ENCODE data around the gene NCKAP5.

The NCKAP5 gene

GRCh38 chr2:132640116-132640515, 928.1 kb downstream of the NCKAP5 start:
- no peak overlapping the region for H2BK120ac ChIP-seq (ENCODE audit: low read depth, low read length)
- H2AK5ac ChIP-seq (ENCODE audit: low read length, severe bottlenecking) = no peak overlapping the region
- H3K9ac ChIP-seq (ENCODE audit: low read length) = no peak overlapping the region
- no peak overlapping the region for H3K27ac ChIP-seq (ENCODE audit: low read length, poor library complexity, severe bottlenecking)
- no peak overlapping the region for H4K91ac ChIP-seq (ENCODE audit: low read length)
- no peak overlapping the region for H3K18ac ChIP-seq (ENCODE audit: low read depth in 1 of 2, low read length in 2 of 2)
- H3K79me1 ChIP-seq (replicated peaks; ENCODE audit: low read length, poor library complexity, severe bottlenecking) = peaks cover 5% of the 10 kb centered on the region
- no peak overlapping the region for H3K23ac ChIP-seq (ENCODE audit: low read length in 2 of 2)
- H4K8ac ChIP-seq (ENCODE audit: low read length) = no peak overlapping the region
- no peak overlapping the region for H2BK5ac ChIP-seq (ENCODE audit: low read depth, low read length, poor library complexity, severe bottlenecking)
- H3K4me1 ChIP-seq (ENCODE audit: control insufficient read depth, insufficient read depth, low read depth, low read length) = peaks cover 8% of the 10 kb centered on the region
- no peaks in the 10 kb centered on the region for H3K9me3 ChIP-seq (ENCODE audit: control insufficient read depth, low read length)
- no peak for DNase-seq
- no peak overlapping the region for H3K4me2 ChIP-seq (ENCODE audit: low read length, poor library complexity, severe bottlenecking)
- no peak overlapping the region for H3K4ac ChIP-seq (ENCODE audit: low read depth in 1 of 2, low read length in 2 of 2)
- peaks cover 0 to 3% of the 10 kb centered on the region in 2 experiments for H3K36me3 ChIP-seq (ENCODE audit: control insufficient read depth in 1 of 2, insufficient read depth in 2 of 2, low read depth in 1 of 2, low read length in 2 of 2)
- no peaks in the 10 kb centered on the region for H3K27me3 ChIP-seq (ENCODE audit: control insufficient read depth in 1 of 2, insufficient read depth in 1 of 2, low read length in 2 of 2)
- no peak overlapping the region for H2BK12ac ChIP-seq (ENCODE audit: low read length in 2 of 2)
- no peak overlapping the region for H2BK15ac ChIP-seq (ENCODE audit: low read depth, poor library complexity, severe bottlenecking)
- H3K4me3 ChIP-seq (ENCODE audit: insufficient read depth in 1 of 2, low read depth in 1 of 2, low read length in 2 of 2) = no peak overlapping the region
- H3K14ac ChIP-seq (ENCODE audit: low read length in 2 of 2) = no peak overlapping the region
- H2AFZ ChIP-seq (ENCODE audit: low read depth, low read length) = no peak overlapping the region

- Histone ChIP-seq H3K36me3 (ENCODE audit: control insufficient read depth in 1 of 2, insufficient read depth in 2 of 2, low read depth in 1 of 2, low read length in 2 of 2) (no peaks in the 10 kb centered on the region), H3K79me1 (replicated peaks; ENCODE audit: low read length, poor library complexity, severe bottlenecking) (peaks cover 17% of the 10 kb centered on the region), H3K4me2 (ENCODE audit: low read length, poor library complexity, severe bottlenecking) (no peak overlapping the region), H2BK120ac (ENCODE audit: low read depth, low read length) (no peak overlapping the region), H3K4me1 (ENCODE audit: control insufficient read depth, insufficient read depth, low read depth, low read length) (peaks cover 8% of the 10 kb centered on the region), H4K91ac (ENCODE audit: low read length) (no peak overlapping the region), H3K4ac (ENCODE audit: low read depth in 1 of 2, low read length in 2 of 2) (no peak overlapping the region), H3K9me3 (ENCODE audit: control insufficient read depth, low read length) (no peaks in the 10 kb centered on the region), H3K23ac (ENCODE audit: low read length in 2 of 2) (no peak overlapping the region), H3K9ac (ENCODE audit: low read length) (no peak overlapping the region), H3K14ac (ENCODE audit: low read length in 2 of 2) (no peak overlapping the region), H3K4me3 (ENCODE audit: insufficient read depth in 1 of 2, low read depth in 1 of 2, low read length in 2 of 2) (no peak overlapping the region), H3K27me3 (ENCODE audit: control insufficient read depth in 1 of 2, insufficient read depth in 1 of 2, low read length in 2 of 2) (no peaks in the 10 kb centered on the region), H2BK12ac (ENCODE audit: low read length in 2 of 2) (no peak overlapping the region), H2AFZ (ENCODE audit: low read depth, low read length) (no peak overlapping the region), H2BK15ac (ENCODE audit: low read depth, poor library complexity, severe bottlenecking) (no peak overlapping the region), H2BK5ac (ENCODE audit: low read depth, low read length, poor library complexity, severe bottlenecking) (no peak overlapping the region), H3K18ac (ENCODE audit: low read depth in 1 of 2, low read length in 2 of 2) (no peak overlapping the region), H4K8ac (ENCODE audit: low read length) (no peak overlapping the region), H3K27ac (ENCODE audit: low read length, poor library complexity, severe bottlenecking) (no peak overlapping the region), H2AK5ac (ENCODE audit: low read length, severe bottlenecking) (no peak overlapping the region)
- WGBS = 89% methylated on average over 3 of the region's 5 CpGs
- DNase-seq = no peak
Measured at GRCh38 chr2:132638313-132639040, 929.8 kb downstream of the NCKAP5 start.

GRCh38 chr2:132636346-132636745, 931.9 kb downstream of the NCKAP5 start:
- Histone ChIP-seq H3K18ac (ENCODE audit: low read depth in 1 of 2, low read length in 2 of 2) (no peak overlapping the region), H3K4ac (ENCODE audit: low read depth in 1 of 2, low read length in 2 of 2) (no peak overlapping the region), H4K8ac (ENCODE audit: low read length) (no peak overlapping the region), H3K27me3 (ENCODE audit: control insufficient read depth in 1 of 2, insufficient read depth in 1 of 2, low read length in 2 of 2) (no peaks in the 10 kb centered on the region), H3K23ac (ENCODE audit: low read length in 2 of 2) (no peak overlapping the region), H2AFZ (ENCODE audit: low read depth, low read length) (no peak overlapping the region), H3K9ac (ENCODE audit: low read length) (no peak overlapping the region), H3K79me1 (replicated peaks; ENCODE audit: low read length, poor library complexity, severe bottlenecking) (peaks cover 20% of the 10 kb centered on the region), H2BK12ac (ENCODE audit: low read length in 2 of 2) (no peak overlapping the region), H3K14ac (ENCODE audit: low read length in 2 of 2) (no peak overlapping the region), H2BK15ac (ENCODE audit: low read depth, poor library complexity, severe bottlenecking) (no peak overlapping the region), H2BK120ac (ENCODE audit: low read depth, low read length) (no peak overlapping the region), H3K27ac (ENCODE audit: low read length, poor library complexity, severe bottlenecking) (no peak overlapping the region), H3K36me3 (ENCODE audit: control insufficient read depth in 1 of 2, insufficient read depth in 2 of 2, low read depth in 1 of 2, low read length in 2 of 2) (no peaks in the 10 kb centered on the region), H2AK5ac (ENCODE audit: low read length, severe bottlenecking) (no peak overlapping the region), H3K4me2 (ENCODE audit: low read length, poor library complexity, severe bottlenecking) (no peak overlapping the region), H3K4me1 (ENCODE audit: control insufficient read depth, insufficient read depth, low read depth, low read length) (peaks cover 12% of the 10 kb centered on the region), H3K4me3 (ENCODE audit: insufficient read depth in 1 of 2, low read depth in 1 of 2, low read length in 2 of 2) (no peak overlapping the region), H3K9me3 (ENCODE audit: control insufficient read depth, low read length) (no peaks in the 10 kb centered on the region), H4K91ac (ENCODE audit: low read length) (no peak overlapping the region), H2BK5ac (ENCODE audit: low read depth, low read length, poor library complexity, severe bottlenecking) (no peak overlapping the region)
- 83% methylated on average over 1 of the region's 1 CpG for WGBS
- no peak for DNase-seq

GRCh38 chr2:132633635-132634034, 934.6 kb downstream of the NCKAP5 start:
- no peaks in the 10 kb centered on the region for H3K27me3 ChIP-seq (ENCODE audit: control insufficient read depth in 1 of 2, insufficient read depth in 1 of 2, low read length in 2 of 2)
- H4K8ac ChIP-seq (ENCODE audit: low read length) = no peak overlapping the region
- H3K4me3 ChIP-seq (ENCODE audit: insufficient read depth in 1 of 2, low read depth in 1 of 2, low read length in 2 of 2) = no peak overlapping the region
- no peak overlapping the region for H3K18ac ChIP-seq (ENCODE audit: low read depth in 1 of 2, low read length in 2 of 2)
- H3K9me3 ChIP-seq (ENCODE audit: control insufficient read depth, low read length) = no peaks in the 10 kb centered on the region
- H2BK12ac ChIP-seq (ENCODE audit: low read length in 2 of 2) = no peak overlapping the region
- no peak for DNase-seq
- WGBS = 99% methylated on average over 2 of the region's 2 CpGs
- H4K91ac ChIP-seq (ENCODE audit: low read length) = no peak overlapping the region
- peaks cover 12% of the 10 kb centered on the region for H3K4me1 ChIP-seq (ENCODE audit: control insufficient read depth, insufficient read depth, low read depth, low read length)
- no peaks in the 10 kb centered on the region for H3K36me3 ChIP-seq (ENCODE audit: control insufficient read depth in 1 of 2, insufficient read depth in 2 of 2, low read depth in 1 of 2, low read length in 2 of 2)
- H2BK5ac ChIP-seq (ENCODE audit: low read depth, low read length, poor library complexity, severe bottlenecking) = no peak overlapping the region
- no peak overlapping the region for H2AFZ ChIP-seq (ENCODE audit: low read depth, low read length)
- no peak overlapping the region for H2BK120ac ChIP-seq (ENCODE audit: low read depth, low read length)
- no peak overlapping the region for H2AK5ac ChIP-seq (ENCODE audit: low read length, severe bottlenecking)
- no peak overlapping the region for H3K4ac ChIP-seq (ENCODE audit: low read depth in 1 of 2, low read length in 2 of 2)
- H3K9ac ChIP-seq (ENCODE audit: low read length) = no peak overlapping the region
- H3K79me1 ChIP-seq (replicated peaks; ENCODE audit: low read length, poor library complexity, severe bottlenecking) = peaks cover 18% of the 10 kb centered on the region
- H3K23ac ChIP-seq (ENCODE audit: low read length in 2 of 2) = peak overlapping the region in 1 of 2 experiments; percentile 67
- H3K27ac ChIP-seq (ENCODE audit: low read length, poor library complexity, severe bottlenecking) = no peak overlapping the region
- no peak overlapping the region for H2BK15ac ChIP-seq (ENCODE audit: low read depth, poor library complexity, severe bottlenecking)
- H3K4me2 ChIP-seq (ENCODE audit: low read length, poor library complexity, severe bottlenecking) = no peak overlapping the region
- H3K14ac ChIP-seq (ENCODE audit: low read length in 2 of 2) = no peak overlapping the region
